MG63 (cell line): ENCODE results near the gene RBM27. TPM values are rescaled to one million over a fixed set of nuclear protein-coding genes. Genes with fewer than 3 reads are reported as not detected.
"Not testable (repeated sequence)": the region's sequence is repeated elsewhere in the genome, so short reads cannot be mapped to it uniquely, and the experiment has no call there.

Experiments
- DNase-seq: peaks from one replicate; pipeline ENCODE4 v3.0.0-alpha.2; 2020
- H3K27me3 ChIP-seq: fragments of 250-450 bp; sonication (Bioruptor Pico); 2 replicates; pipeline ENCODE4 v1.5.1; 2020; ENCODE audit warnings: mild to moderate bottlenecking, moderate library complexity
- H3K36me3 ChIP-seq: fragments of 250-450 bp; sonication (Bioruptor Pico); 2 replicates; pipeline ENCODE4 v1.5.1; 2020; ENCODE audit warnings: mild to moderate bottlenecking, moderate library complexity
- H3K4me3 ChIP-seq: fragments of 250-450 bp; sonication (Bioruptor Pico); 2 replicates; pipeline ENCODE4 v1.5.1; 2020; ENCODE audit warnings: mild to moderate bottlenecking, moderate library complexity
- H3K9me3 ChIP-seq: fragments of 250-450 bp; sonication (Bioruptor Pico); 2 replicates; pipeline ENCODE4 v1.5.1; 2020; ENCODE audit warnings: mild to moderate bottlenecking, moderate library complexity
- total RNA-seq: library from RNA; depleted of rRNA; stranded (reverse); fragments of >200 nt; shearing (Covaris generic); gene quantifications from 2 replicates; pipeline ENCODE4 v1.2.3, GENCODE V29; 2014; ENCODE audit warnings: low replicate concordance

RBM27 gene
- total RNA-seq, 1 experiment from 2014 or later: 27.2 TPM

DNA sequence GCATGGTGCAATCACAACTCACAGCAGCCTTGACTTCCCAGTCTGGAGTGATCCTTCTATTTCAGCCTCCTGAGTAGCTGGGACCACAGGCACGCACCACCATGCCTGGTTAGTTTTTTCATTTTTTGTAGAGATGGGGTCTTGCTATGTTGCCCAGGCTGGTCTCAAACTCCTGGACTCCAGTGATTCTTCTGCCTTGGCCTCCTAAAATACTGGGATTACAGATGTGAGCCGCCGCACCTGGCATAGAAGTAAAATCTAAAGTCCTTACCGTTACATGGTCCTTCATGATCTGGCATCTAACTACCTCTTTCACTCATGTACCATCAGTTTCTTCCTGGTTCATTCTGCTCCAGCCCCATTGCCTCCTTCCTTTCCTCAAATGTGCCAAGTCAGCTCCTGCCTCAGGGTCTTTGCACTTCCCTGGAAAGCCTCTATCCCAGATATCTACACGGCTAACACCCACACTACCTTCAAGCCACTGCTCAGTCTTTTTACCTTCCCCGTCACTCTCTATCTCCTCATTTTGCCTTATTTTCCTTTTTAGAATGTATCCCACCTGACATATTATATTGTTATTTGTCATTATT, 6.9 kb upstream of the RBM27 start:
- no peak for DNase-seq
- H3K36me3 ChIP-seq: no peaks in the 10 kb centered on the region
- no peaks in the 10 kb centered on the region for H3K27me3 ChIP-seq
- no peaks in the 10 kb centered on the region for H3K9me3 ChIP-seq
- no peak overlapping the region for H3K4me3 ChIP-seq

DNA sequence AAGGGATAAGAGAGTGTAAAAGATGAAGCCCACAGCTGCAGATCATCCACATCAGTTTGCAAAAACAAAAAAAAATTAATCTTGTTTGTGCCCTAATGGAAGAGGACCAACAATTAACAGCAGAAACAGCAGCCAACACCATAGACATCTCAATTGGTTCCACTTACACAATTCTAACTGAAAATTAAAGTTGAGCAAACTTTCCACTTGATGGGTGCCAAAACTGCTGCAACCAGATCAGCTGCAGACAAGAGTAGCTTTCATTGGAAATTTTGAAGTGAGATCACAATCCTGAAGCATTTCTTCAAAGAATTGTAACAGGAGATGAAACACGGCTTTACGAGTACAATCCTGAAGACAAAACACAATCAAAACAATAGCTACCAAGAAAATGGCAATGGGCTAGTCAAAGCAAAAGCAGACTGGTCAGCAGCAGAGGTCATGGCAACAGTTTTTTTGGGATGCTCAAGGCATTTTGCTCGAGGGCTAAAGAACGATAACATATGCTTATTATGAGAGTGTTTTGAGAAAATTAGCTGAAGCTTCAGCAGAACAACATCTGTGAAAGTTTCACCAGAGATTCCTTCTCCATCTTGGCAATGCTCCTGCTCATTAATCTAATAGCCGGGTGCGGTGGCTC, 4.1 kb upstream of the RBM27 start:
- no peak for DNase-seq
- no peak overlapping the region for H3K4me3 ChIP-seq
- H3K36me3 ChIP-seq: no peaks in the 10 kb centered on the region
- no peaks in the 10 kb centered on the region for H3K27me3 ChIP-seq
- H3K9me3 ChIP-seq: no peaks in the 10 kb centered on the region

DNA sequence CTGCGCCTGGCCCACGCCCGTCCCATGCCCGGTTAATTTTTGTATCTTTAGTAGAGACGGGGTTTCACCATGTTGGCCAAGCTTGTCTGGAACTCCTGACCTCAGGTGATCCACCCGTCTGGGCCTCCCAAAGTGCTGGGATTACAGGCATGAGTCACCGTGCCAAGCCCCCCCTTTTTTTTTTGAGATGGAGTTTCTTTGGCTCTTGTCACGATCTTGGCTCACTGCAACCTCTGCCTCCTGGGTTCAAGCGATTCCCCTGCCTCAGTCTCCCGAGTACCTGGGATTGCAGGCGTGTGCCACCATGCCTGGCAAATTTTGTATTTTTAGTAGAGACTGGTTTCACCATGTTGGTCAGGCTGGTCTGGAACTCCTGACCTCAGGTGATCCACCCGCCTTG, 1.6 kb upstream of the RBM27 start:
- H3K4me3 ChIP-seq, H3K36me3 ChIP-seq, H3K9me3 ChIP-seq, DNase-seq, H3K27me3 ChIP-seq: not testable (repeated sequence)

DNA sequence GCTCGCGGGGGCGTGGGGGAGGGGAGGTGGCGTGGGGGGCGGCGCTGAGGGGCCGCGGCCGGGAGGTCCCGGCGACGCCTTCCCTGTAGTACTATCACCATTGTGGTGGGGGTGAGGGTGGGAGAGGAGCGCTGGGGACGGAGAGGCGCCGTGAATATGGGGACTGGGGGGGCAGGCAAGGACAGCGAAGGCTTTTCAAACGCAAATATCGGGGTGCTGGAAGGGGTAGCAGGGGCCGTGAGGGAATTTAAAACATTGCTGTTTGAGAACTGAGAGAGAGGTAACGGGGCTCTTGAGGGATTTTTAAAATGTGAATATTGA, 427 bp downstream of the RBM27 start:
- Histone ChIP-seq H3K27me3 (no peaks in the 10 kb centered on the region), H3K36me3 (no peaks in the 10 kb centered on the region; the same call in 1 of the 2 replicates), H3K9me3 (no peaks in the 10 kb centered on the region), H3K4me3 (peak overlapping the region; percentile 87)
- DNase-seq: no peak

DNA sequence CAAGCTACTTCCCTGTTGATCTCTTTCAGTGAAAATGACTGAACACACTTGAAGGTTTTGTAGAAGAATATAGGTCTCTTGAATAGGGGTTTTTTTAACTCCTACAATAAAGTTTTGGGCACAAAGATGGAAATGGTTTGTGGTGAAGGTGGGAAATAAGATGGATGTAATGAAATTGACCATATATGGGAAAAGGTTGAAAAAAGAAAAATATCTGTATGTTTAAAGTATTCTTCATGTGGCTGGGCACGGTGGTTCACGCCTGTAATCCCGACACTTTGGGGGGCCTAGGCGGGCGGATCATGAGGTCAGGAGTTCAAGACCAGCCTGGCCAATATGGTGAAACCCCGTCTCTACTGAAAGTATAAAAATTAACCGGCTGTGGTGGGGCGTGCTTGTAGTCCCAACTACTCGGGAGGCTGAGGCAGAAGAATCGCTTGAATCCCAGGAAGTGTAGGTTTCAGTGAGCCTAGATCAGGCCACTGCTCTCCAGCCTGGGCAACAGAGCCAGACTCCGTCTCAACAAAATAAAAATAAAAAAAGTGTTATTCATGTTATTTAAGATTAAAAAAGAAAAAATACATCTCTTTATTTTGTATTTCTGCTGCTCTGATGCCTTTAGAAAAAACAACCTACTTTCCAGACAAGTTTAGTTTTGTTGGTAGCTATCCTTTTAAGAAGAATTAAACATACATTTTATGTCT, 2.2 kb downstream of the RBM27 start:
- Histone ChIP-seq H3K36me3 (no peaks in the 10 kb centered on the region; the same call in 1 of the 2 replicates), H3K9me3 (no peaks in the 10 kb centered on the region), H3K4me3 (peak overlapping the region; percentile 87), H3K27me3 (no peaks in the 10 kb centered on the region)
- no peak for DNase-seq

DNA sequence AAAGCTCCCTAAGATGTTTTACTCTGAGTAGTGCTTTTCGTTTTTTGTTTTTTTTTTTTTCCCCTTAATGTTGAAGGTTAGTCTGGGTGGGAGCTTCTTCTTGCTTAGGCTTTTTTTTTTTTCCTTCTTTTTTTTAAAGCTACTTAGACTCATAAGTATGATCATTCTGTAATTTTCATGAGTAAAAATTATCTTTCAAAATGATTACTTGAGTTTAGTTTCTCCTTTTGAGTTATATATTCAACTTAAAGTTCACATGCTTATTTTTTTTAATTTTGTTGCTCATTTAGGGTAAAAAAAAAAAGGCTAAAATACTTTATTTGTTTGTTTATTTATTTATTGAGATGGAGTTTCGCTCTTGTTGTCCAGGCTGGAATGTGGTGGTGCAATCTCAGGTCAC, 2.9 kb downstream of the RBM27 start:
- H3K9me3 ChIP-seq: no peaks in the 10 kb centered on the region
- no peak overlapping the region for H3K4me3 ChIP-seq
- H3K36me3 ChIP-seq: no peaks in the 10 kb centered on the region; the same call in 1 of the 2 replicates
- H3K27me3 ChIP-seq: no peaks in the 10 kb centered on the region
- no peak for DNase-seq

DNA sequence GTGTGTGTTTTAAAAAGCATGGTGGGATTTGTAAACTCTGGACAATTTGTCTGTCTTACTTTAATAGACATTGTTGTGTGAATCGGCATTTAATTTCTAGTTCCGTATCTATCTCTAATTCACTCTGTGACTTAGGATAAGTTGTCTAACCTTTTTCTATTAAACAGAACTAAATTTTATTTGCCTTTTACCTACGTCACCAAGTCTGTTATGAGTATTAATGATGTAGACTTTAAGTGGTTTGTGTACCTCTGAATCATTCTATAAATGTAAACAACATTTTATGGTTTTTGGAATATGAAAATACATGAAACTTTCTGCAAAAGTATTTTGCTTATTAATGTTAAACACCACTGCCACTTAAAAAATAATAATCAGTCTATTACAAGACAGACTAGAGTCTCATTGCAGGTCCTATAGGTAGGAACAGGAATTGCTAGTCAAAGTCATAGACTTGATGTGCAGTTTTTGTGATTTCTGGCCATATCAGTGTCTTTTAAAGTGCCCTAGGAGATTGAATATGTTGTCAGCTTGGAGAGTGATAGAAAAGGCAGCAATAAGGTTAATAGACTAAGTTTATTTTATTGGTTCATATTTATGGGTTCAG, 5.6 kb downstream of the RBM27 start:
- DNase-seq: no peak
- Histone ChIP-seq H3K27me3 (no peaks in the 10 kb centered on the region), H3K9me3 (no peaks in the 10 kb centered on the region), H3K4me3 (no peak overlapping the region), H3K36me3 (no peaks in the 10 kb centered on the region; the same call in 1 of the 2 replicates)

DNA sequence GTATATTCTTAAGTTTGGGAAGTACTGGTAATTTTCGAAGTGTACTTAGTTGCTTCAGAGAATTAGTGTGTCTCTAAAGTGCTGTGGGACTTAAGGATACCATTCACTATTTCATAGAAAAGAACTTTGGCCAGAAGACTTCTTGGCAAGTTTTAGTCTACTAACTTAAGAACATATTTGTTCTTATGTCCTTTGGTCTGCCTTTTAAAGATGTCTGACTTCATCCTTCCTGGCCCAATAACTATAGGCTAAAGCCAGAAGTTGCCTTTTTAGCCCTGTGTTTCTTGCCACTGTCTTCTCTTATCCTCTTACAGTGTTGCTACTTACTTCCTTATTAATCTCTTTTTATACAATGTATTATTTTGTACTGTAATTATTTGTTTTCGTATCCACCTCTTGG, 6.3 kb downstream of the RBM27 start:
- Histone ChIP-seq H3K27me3 (no peaks in the 10 kb centered on the region), H3K36me3 (no peaks in the 10 kb centered on the region; the same call in 1 of the 2 replicates), H3K9me3 (no peaks in the 10 kb centered on the region), H3K4me3 (no peak overlapping the region)
- no peak for DNase-seq

DNA sequence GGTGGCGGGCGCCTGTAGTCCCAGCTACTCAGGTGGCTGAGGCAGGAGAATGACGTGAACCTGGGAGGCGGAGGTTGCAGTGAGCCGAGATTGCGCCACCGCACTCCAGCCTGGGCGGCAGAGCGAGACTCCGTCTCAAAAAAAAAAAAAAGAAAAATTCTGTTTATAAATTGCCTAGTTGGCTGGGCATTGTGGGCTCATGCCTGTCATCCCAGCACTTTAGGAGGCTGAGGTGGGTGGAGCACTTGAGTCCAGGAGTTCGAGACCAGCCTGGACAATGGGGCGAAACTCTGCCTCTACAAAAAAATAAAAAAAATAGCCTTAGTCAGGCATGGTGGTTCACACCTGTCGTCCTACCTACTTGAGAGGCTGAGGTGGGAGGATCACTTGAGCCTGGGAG, 7.4 kb downstream of the RBM27 start:
- H3K36me3 ChIP-seq, H3K27me3 ChIP-seq, H3K9me3 ChIP-seq, H3K4me3 ChIP-seq, DNase-seq: not testable (repeated sequence)

DNA sequence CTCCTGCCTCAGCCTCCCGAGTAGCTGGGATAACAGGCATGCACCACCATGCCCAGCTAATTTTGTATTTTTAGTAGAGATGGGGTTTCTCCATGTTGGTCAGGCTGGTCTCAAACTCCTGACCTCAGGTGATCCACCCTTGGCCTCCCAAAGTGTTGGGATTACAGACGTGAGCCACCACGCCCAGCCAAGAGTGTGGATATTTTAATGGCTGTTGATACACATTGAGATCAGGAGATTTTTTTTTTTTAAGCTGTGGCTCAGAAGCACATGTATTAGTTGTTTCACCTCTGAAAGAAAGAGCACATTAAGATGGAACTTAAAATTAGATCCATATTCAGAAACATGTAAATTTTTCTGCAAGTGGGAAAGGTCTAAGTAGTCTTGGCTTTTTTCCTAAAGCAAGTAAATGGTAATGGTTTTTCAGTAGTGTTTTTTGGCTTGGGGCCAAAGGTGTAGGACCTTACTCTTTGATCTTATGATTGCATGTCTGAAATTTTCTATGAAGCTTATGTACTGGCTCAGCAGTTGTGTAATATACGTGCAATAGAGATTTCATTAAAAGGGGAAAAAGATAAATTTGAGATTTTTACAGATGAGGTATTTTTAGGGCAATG, 9.9 kb downstream of the RBM27 start:
- no peaks in the 10 kb centered on the region for H3K27me3 ChIP-seq
- no peaks in the 10 kb centered on the region for H3K9me3 ChIP-seq
- DNase-seq: no peak
- no peak overlapping the region for H3K4me3 ChIP-seq
- peaks cover 3% of the 10 kb centered on the region for H3K36me3 ChIP-seq

DNA sequence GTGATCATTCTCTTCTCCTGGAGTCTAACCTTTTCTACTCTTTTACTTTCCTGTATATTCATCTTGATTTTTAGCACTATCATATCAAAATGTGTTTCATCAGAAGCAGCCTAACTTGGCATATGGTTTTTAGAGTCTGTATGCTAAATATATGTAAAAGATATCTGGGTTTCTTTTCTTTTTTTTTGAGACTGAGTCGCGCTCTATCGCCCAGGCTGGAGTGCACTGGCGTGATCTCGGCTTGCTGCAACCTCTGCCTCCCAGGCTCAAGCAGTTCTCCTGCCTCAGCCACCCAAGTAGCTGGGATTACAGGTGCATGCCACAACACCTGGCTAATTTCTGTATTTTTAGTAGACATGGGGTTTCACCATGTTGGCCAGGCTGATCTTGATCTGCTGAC, 11.5 kb downstream of the RBM27 start:
- H3K4me3 ChIP-seq, H3K9me3 ChIP-seq, H3K27me3 ChIP-seq, DNase-seq: not testable (repeated sequence)
- H3K36me3 ChIP-seq: peaks cover 18% of the 10 kb centered on the region

DNA sequence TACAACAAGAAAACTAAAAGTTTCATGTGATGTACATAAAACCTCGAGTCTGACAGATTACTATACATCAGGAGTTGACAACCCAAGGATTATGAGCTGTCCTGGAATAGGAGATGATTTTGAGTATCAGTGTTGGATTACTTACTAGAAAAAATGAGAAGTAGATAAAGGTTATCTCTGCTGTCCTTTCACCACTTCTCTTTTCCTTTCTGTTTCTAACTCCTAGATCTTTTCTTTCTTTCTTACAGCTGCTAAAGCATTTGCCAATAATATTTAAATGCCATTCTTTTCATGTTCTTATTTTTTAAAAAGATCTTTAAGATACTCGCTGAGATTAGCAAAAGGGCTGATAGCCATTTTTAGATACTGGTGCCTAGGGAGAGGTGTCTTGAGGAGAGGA, 14.8 kb downstream of the RBM27 start:
- Histone ChIP-seq H3K9me3 (no peaks in the 10 kb centered on the region), H3K36me3 (peaks cover 34% of the 10 kb centered on the region), H3K4me3 (no peak overlapping the region), H3K27me3 (no peaks in the 10 kb centered on the region)
- DNase-seq: no peak

DNA sequence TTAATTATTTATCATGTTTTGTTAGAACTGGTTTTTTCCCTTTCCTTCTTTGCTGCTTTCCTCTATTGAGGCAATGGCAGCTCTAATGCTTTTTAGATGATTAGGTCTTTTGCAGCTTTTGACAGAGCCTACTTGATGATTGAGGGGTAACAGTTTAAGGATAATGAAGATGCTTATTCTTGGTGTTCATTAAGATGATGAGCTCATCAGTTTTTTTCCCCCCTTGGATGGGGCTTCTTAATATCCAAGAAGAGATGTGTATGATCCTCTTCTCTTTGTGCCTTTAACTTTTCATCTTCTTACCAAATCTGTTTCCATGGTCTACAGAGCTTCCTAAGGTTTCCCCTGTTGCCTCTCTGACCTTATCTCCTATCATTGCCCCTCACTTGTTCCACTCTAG, 15.8 kb downstream of the RBM27 start:
- Histone ChIP-seq H3K9me3 (no peaks in the 10 kb centered on the region), H3K36me3 (peaks cover 40% of the 10 kb centered on the region), H3K4me3 (no peak overlapping the region), H3K27me3 (no peaks in the 10 kb centered on the region)
- DNase-seq: no peak

DNA sequence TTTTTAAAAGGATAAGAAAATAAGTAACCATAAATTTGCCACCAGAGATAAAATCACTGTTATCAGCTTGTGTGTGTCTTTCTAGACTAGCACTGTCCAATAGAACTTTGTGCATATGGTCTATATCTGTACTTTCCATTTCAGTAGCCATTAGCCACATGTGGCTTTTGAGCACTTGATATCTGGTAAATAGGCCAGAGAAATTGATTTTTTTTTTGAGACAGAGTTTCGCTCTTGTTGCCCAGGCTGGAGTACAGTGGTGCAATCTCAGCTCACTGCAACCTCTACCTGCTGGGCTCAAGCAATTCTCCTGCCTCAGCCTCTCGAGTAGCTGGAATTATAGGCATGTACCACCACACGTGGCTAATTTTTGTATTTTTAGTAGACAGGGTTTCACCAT, 17.8 kb downstream of the RBM27 start:
- Histone ChIP-seq H3K9me3 (no peaks in the 10 kb centered on the region), H3K27me3 (no peaks in the 10 kb centered on the region), H3K4me3 (no peak overlapping the region), H3K36me3 (peaks cover 44% of the 10 kb centered on the region)
- DNase-seq: no peak

DNA sequence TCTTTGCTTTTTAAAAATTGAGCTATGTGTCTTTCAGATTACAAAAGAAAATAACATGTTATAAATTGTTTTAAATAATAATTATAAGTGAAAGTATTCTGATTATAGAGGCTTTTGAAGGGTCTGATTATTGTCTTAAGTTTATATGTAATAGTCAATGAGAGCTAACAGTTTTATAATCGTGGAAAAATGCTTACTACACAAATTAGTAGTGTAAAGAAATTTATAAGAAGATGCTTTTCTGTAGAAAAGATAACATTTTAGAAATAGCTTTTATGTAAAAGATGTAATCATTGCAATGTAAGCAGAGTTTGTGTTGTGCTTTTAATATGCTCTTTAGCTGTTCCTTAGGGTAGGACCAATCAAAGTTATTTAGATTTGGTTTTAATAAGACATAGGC, 18.6 kb downstream of the RBM27 start:
- no peak for DNase-seq
- H3K36me3 ChIP-seq: peaks cover 51% of the 10 kb centered on the region
- H3K9me3 ChIP-seq: no peaks in the 10 kb centered on the region
- H3K4me3 ChIP-seq: no peak overlapping the region
- no peaks in the 10 kb centered on the region for H3K27me3 ChIP-seq

DNA sequence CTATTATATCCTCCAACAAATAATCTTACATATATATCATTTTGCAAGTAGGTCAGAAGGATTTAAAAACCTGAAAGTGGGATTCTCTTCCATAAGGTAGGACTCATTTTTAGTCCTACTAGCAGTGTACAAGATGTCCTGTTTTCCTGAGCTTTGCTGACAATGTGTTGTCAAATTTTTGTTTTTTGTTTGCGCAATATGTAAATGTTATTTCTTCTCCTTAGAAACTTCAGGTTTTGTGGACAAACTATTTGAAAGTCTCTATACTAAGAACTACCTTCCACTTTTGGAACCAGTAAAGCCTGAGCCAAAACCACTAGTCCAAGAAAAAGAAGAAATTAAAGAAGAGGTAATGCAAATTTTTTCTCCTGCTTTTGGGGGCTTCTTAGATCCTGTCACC, 19.8 kb downstream of the RBM27 start:
- H3K9me3 ChIP-seq: no peaks in the 10 kb centered on the region
- peaks cover 59% of the 10 kb centered on the region for H3K36me3 ChIP-seq
- no peak overlapping the region for H3K4me3 ChIP-seq
- H3K27me3 ChIP-seq: no peaks in the 10 kb centered on the region
- no peak for DNase-seq

DNA sequence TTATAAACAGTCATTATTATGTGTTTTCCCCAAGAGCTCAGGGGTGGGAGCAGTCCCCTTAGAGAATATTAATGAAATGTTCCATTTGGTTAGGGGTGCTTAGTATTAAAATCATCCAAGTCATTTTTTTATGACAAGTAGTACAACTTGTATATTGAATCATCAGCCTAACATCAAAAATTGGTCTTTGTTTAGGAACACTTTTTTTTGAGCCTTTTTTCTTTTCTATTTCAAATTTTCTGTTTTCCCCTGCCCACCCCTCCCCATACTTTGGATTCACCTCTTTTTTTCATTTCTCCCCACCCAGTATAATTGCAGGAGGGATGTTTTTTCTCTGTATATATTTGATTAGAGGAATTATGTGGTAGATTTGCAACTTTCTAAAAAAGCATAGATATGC, 25.8 kb downstream of the RBM27 start:
- no peak overlapping the region for H3K4me3 ChIP-seq

More for the DNA sequence above, 25.8 kb downstream of the RBM27 start:
- no peak for DNase-seq
- Histone ChIP-seq H3K27me3 (no peaks in the 10 kb centered on the region), H3K9me3 (no peaks in the 10 kb centered on the region), H3K36me3 (peaks cover 64% of the 10 kb centered on the region)
